HFFc6 (cell line): Measurements from ENCODE around the gene SEBOX. TPM values are rescaled to one million over a fixed set of nuclear protein-coding genes. Genes with fewer than 3 reads are reported as not detected.

Experiments
- DNase-seq: peaks from one replicate; pipeline ENCODE4 v3.0.0-alpha.2; 2018
- H3K27ac Mint-ChIP-seq: 2 replicates; pipeline ENCODE4 v1.8.0; 2020; ENCODE audit warnings: mild to moderate bottlenecking, mixed read lengths
- H3K27me3 Mint-ChIP-seq: 2 replicates; pipeline ENCODE4 v1.8.0; 2021; ENCODE audit warnings: mild to moderate bottlenecking, moderate library complexity, mixed read lengths; ENCODE audit not compliant: insufficient read depth
- H3K36me3 Mint-ChIP-seq: 2 replicates; pipeline ENCODE4 v1.8.0; 2021; ENCODE audit warnings: low read depth, mixed read lengths
- H3K4me1 Mint-ChIP-seq: 2 replicates; pipeline ENCODE4 v1.8.0; 2020; ENCODE audit warnings: low read depth, mixed read lengths
- H3K4me3 Mint-ChIP-seq: 2 replicates; pipeline ENCODE4 v1.8.0; 2020; ENCODE audit warnings: mild to moderate bottlenecking, moderate library complexity, mixed read lengths
- H3K9me3 Mint-ChIP-seq: 2 replicates; pipeline ENCODE4 v1.8.0; 2020; ENCODE audit warnings: mild to moderate bottlenecking, mixed read lengths
- CTCF ChIP-seq: fragments of 200-600 bp; sonication (generic); IDR thresholded peaks from 2 replicates; pipeline ENCODE4 v1.5.0; 2021; ENCODE audit warnings: antibody characterized with exemption, mild to moderate bottlenecking
- total RNA-seq, 6 experiments: library from RNA; stranded (reverse); fragmentation: NEBNext Ultra II Directional; extraction: Animal tissue kit (Norgen Biotek cat#: 25700); gene quantifications; 2 replicates in 1 of 6; 3 replicates in 5 of 6; pipeline ENCODE4 v1.2.3, GENCODE V29; 2021

The SEBOX gene
- total RNA-seq, 6 experiments from 2014 or later = not detected

GRCh38 chr17:28406473-28406814, 41.4 kb upstream of the SEBOX start:
- H3K36me3 Mint-ChIP-seq = 0 out of 2 replicates have a peak, but pooled peaks cover under 1% of the 10 kb centered on the region
- no peak for DNase-seq
- peaks cover 32% of the 10 kb centered on the region for H3K27me3 Mint-ChIP-seq
- no peak overlapping the region for H3K27ac Mint-ChIP-seq
- no peak for TF ChIP-seq CTCF
- H3K9me3 Mint-ChIP-seq = no peaks in the 10 kb centered on the region
- H3K4me3 Mint-ChIP-seq = peak overlapping the region; percentile 72
- H3K4me1 Mint-ChIP-seq = no peaks in the 10 kb centered on the region

- H3K4me1 Mint-ChIP-seq = no peaks in the 10 kb centered on the region
- no peak within 1 kb of the TSS for H3K27ac Mint-ChIP-seq
- no peak for TF ChIP-seq CTCF
- H3K4me3 Mint-ChIP-seq = peak within 1 kb of the TSS; percentile 86
- H3K9me3 Mint-ChIP-seq = no peaks in the 10 kb centered on the region
- peaks cover 4% of the 10 kb centered on the region; the same call in 1 of the 2 replicates for H3K36me3 Mint-ChIP-seq
- no peak for DNase-seq
- H3K27me3 Mint-ChIP-seq = peaks cover 29% of the 10 kb centered on the region
These were observed 40.9 kb upstream of the SEBOX start, which contains the start of gene SLC46A1 for GRCh38 chr17:28405632-28406472. Gene SLC46A1, minus strand, starts transcription at chr17:28406212. Its CDS starts 98 bp downstream, at chr17:28406114.

- no peak for TF ChIP-seq CTCF
- Mint-ChIP-seq H3K4me3 (peak overlapping the region; percentile 86), H3K36me3 (peaks cover 4% of the 10 kb centered on the region; the same call in 1 of the 2 replicates), H3K9me3 (no peaks in the 10 kb centered on the region), H3K27me3 (peaks cover 25% of the 10 kb centered on the region), H3K4me1 (no peaks in the 10 kb centered on the region), H3K27ac (no peak overlapping the region)
- no peak for DNase-seq
These were observed 40.0 kb upstream of the SEBOX start for GRCh38 chr17:28404812-28405570.

- H3K36me3 Mint-ChIP-seq = peaks cover 4% of the 10 kb centered on the region; the same call in 1 of the 2 replicates
- peaks cover 25% of the 10 kb centered on the region for H3K27me3 Mint-ChIP-seq
- no peak for TF ChIP-seq CTCF
- H3K4me1 Mint-ChIP-seq = no peaks in the 10 kb centered on the region; the same call in 1 of the 2 replicates
- H3K9me3 Mint-ChIP-seq = no peaks in the 10 kb centered on the region
- no peak for DNase-seq
- H3K27ac Mint-ChIP-seq = no peak overlapping the region
- H3K4me3 Mint-ChIP-seq = peak overlapping the region; percentile 34
These were observed 39.4 kb upstream of the SEBOX start for GRCh38 chr17:28404461-28404811.

GRCh38 chr17:28404007-28404406, 39.0 kb upstream of the SEBOX start:
- H3K27me3 Mint-ChIP-seq = peaks cover 25% of the 10 kb centered on the region
- peaks cover 4% of the 10 kb centered on the region; the same call in 1 of the 2 replicates for H3K36me3 Mint-ChIP-seq
- H3K27ac Mint-ChIP-seq = no peak overlapping the region
- H3K4me1 Mint-ChIP-seq = peaks cover under 1% of the 10 kb centered on the region; the same call in 1 of the 2 replicates
- H3K9me3 Mint-ChIP-seq = no peaks in the 10 kb centered on the region
- no peak overlapping the region for H3K4me3 Mint-ChIP-seq
- TF ChIP-seq CTCF = no peak
- DNase-seq = no peak
